Adrenal gland (tissue), 12 donors: Measurements from ENCODE around the gene ANTXR2. TPM values are rescaled to one million over a fixed set of nuclear protein-coding genes. Genes with fewer than 3 reads are reported as not detected.

Experiments
- DNase-seq, 7 donors: peaks; one replicate each; pipeline ENCODE4 v3.0.0-alpha.2; 2019 to 2020
- H3K27ac ChIP-seq, 5 donors: fragments of 200-600 bp; sonication (generic) in 4 of 5; 1 replicate in 3 of 5; 2 replicates in 2 of 5; pipeline versions ENCODE4 v1.5.1 to v1.8.0; 2016 to 2020; ENCODE audit warnings: mild to moderate bottlenecking in 1 of 5
- H3K27me3 ChIP-seq: fragments of 200-600 bp; 2 replicates; pipeline ENCODE4 v1.8.0; 2021
- H3K36me3 ChIP-seq, 2 donors: fragments of 200-600 bp; replicated peaks in 1 of 2; 1 replicate in 1 of 2; 2 replicates in 1 of 2; pipeline versions ENCODE4 v1.5.1 to v1.8.0; 2018 to 2022
- H3K4me1 ChIP-seq, 2 donors: fragments of 200-600 bp; replicated peaks in 1 of 2; 1 replicate in 1 of 2; 2 replicates in 1 of 2; pipeline versions ENCODE4 v1.5.1 to v1.8.0; 2018 to 2021
- H3K4me3 ChIP-seq, 4 donors: fragments of 200-600 bp; sonication (generic) in 3 of 4; one replicate each; pipeline ENCODE4 v1.5.1; 2016 to 2018
- H3K9me3 ChIP-seq, 3 donors: fragments of 200-600 bp; sonication (generic) in 1 of 3; replicated peaks in 1 of 3; 1 replicate in 2 of 3; 2 replicates in 1 of 3; pipeline versions ENCODE4 v1.5.1 to v1.8.0; 2016 to 2021
- POLR2A ChIP-seq, 2 donors: fragments of 450-650 bp; IDR thresholded peaks; one replicate each; pipeline ENCODE4 v1.6.1; 2017; ENCODE audit warnings: antibody characterized with exemption in 2 of 2, mild to moderate bottlenecking in 2 of 2, moderate library complexity in 1 of 2
- WGBS, 4 donors: extraction: QIAGEN DNeasy Blood & Tissue Kit in 2 of 4; methylation state at CpG; one replicate each; pipeline versions ENCODE4 v1.1.5 to v1.1.7; 2013 to 2017; 5-methylcytosine and 5-hydroxymethylcytosine counted together
- intact Hi-C, 2 donors: fragments of 100-400 bp; cut with DNase I; formaldehyde crosslinking; loops; one replicate each; pipeline versions ENCODE4 v1.14.1 to v1.15.0; 2022 to 2023
- polyA plus RNA-seq, 3 donors: library from polyadenylated mRNA; stranded (reverse); fragments of 200-250 nt in 2 of 3; fragments of 350-450 nt in 1 of 3; fragmentation: Illumina TruSeq in 1 of 3; extraction: RNeasy Lipid Tissue Mini Kit (QIAGEN cat#74804) in 1 of 3; gene quantifications; one replicate each; pipeline ENCODE4 v1.2.3, GENCODE V29; 2013 to 2014
- total RNA-seq, 9 donors: library from RNA; depleted of rRNA in 4 of 9; stranded (reverse); fragments of >200 nt in 4 of 9; fragments of 120-200 nt in 1 of 9; fragmentation: NEBNext Ultra II Directional in 1 of 9; extraction: Animal tissue kit (Norgen Biotek cat#: 25700) in 1 of 9; gene quantifications; one replicate each; pipeline versions ENCODE4 v1.1.0 to v1.2.4, GENCODE V29; 2013 to 2023
- TF ChIP-seq, protein P1 (sequence below), 6 experiments: fragments of 450-650 bp in 4 of 6; fragments of 200-600 bp in 2 of 6; sonication (generic) in 1 of 6; IDR thresholded peaks; 1 replicate in 5 of 6; 2 replicates in 1 of 6; pipeline versions ENCODE4 v1.5.1 to v1.8.0; 2016 to 2021; ENCODE audit warnings: antibody characterized with exemption in 6 of 6, mild to moderate bottlenecking in 2 of 6, moderate library complexity in 1 of 6
- donor health status: healthy with polysubstance abuse.
- donor health status: Bipolar disorder and iron deficiency.
- donor health status: DM: yes; HTN: yes; CAD: no.
- donor health status: DM: no; HTN: no; CAD: no.
- donor health status: DM: no; HTN: no; CAD: no.
- donor health status: DM: yes; HTN: yes; CAD: no.

ANTXR2 gene
- total and polyA plus RNA-seq, 12 donors: 8.4 to 96.6 (median 57.7) TPM

DNA sequence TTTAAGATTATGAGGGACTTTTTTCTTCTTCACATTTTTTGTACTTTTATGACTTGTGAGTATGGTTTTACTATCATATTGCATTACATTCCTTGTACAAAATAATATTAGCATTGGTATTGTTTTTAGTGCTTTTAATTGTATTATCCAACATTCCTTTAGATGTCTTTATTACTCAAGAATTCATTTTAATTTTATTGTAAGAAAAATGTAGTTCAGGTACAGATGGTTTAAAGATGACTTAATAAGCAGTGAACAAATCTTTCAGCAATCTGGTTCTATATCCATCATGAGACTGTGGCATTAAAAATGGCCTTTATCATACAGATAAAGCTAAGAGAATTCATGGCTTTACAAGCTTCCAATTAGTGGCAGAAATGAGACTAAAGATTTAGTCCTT is 191.6 kb downstream of the ANTXR2 start:
- Histone ChIP-seq H3K4me3 (no peak overlapping the region), H3K27ac (no peak overlapping the region), H3K9me3 (no peaks in the 10 kb centered on the region), H3K36me3 (no peaks in the 10 kb centered on the region), H3K27me3 (no peaks in the 10 kb centered on the region), H3K4me1 (no peaks in the 10 kb centered on the region)
- intact Hi-C loops: no loop called here
- TF ChIP-seq, protein P1, sequence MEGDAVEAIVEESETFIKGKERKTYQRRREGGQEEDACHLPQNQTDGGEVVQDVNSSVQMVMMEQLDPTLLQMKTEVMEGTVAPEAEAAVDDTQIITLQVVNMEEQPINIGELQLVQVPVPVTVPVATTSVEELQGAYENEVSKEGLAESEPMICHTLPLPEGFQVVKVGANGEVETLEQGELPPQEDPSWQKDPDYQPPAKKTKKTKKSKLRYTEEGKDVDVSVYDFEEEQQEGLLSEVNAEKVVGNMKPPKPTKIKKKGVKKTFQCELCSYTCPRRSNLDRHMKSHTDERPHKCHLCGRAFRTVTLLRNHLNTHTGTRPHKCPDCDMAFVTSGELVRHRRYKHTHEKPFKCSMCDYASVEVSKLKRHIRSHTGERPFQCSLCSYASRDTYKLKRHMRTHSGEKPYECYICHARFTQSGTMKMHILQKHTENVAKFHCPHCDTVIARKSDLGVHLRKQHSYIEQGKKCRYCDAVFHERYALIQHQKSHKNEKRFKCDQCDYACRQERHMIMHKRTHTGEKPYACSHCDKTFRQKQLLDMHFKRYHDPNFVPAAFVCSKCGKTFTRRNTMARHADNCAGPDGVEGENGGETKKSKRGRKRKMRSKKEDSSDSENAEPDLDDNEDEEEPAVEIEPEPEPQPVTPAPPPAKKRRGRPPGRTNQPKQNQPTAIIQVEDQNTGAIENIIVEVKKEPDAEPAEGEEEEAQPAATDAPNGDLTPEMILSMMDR (IDR thresholded peaks at IDR 0.05): no peak
- no peak for TF ChIP-seq POLR2A (IDR thresholded peaks at IDR 0.05)
- no peak for DNase-seq

DNA sequence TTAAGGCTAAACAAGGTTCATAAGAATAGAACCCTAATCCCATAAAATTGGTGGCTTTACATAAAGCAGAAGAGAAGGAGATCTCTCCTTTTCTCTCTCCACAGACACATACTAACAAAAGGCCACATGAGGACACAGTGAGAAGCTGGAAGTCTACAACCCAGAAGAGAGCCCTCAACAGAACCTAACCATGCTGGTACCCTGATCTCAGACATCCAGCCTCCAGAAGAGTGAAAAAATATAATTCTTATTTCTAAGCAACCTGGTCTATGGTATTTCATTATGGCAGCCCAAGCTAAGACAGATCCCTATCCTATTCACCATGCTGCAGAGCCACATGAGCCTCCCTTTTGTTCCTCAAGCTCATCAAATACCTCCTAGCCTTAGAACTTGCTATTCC is 195.5 kb downstream of the ANTXR2 start:
- no peak overlapping the region for H3K4me3 ChIP-seq
- no peaks in the 10 kb centered on the region for H3K9me3 ChIP-seq
- no peak overlapping the region for H3K27ac ChIP-seq
- no peaks in the 10 kb centered on the region for H3K27me3 ChIP-seq
- H3K4me1 ChIP-seq: no peaks in the 10 kb centered on the region
- no peaks in the 10 kb centered on the region for H3K36me3 ChIP-seq
- DNase-seq: no peak
- TF ChIP-seq, protein P1 (IDR thresholded peaks at IDR 0.05): no peak
- TF ChIP-seq POLR2A (IDR thresholded peaks at IDR 0.05): no peak
- intact Hi-C loops: no loop called here

DNA sequence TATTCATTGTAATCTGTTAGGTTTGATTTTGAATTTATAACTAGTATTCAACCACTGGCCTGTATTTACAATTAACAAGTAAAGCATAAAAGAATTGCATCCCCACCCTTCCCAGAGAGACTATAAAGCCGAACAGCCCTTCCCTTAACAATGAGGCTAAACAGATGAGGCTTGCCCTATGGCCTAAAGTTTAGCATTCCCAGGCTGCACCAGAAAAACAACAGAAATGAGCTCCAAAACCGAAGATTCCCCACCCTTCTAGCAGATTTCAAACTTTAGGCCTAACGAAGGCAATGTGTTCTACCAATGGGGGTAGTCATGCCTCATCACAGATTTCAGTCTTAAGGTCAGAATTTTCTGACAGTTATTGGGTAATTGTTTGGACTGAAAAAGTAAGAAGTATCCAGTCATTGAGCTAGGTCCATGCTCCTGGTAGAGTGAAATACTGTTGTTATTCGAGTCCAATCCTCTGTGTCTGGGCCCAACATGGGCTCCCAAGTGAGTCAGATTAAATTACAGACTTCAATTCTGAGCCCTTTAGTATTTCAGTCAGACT is 197.6 kb downstream of the ANTXR2 start:
- H3K27me3 ChIP-seq: no peaks in the 10 kb centered on the region
- intact Hi-C loops: no loop called here
- no peak overlapping the region for H3K4me3 ChIP-seq
- WGBS, 4 donors: 82 to 89% (median 86%) methylated on average over 4 of the region's 4 CpGs
- no peak overlapping the region for H3K27ac ChIP-seq
- DNase-seq: no peak
- TF ChIP-seq, protein P1 (IDR thresholded peaks at IDR 0.05): no peak
- no peak for TF ChIP-seq POLR2A (IDR thresholded peaks at IDR 0.05)
- no peaks in the 10 kb centered on the region for H3K36me3 ChIP-seq
- H3K9me3 ChIP-seq: no peaks in the 10 kb centered on the region
- no peaks in the 10 kb centered on the region for H3K4me1 ChIP-seq

DNA sequence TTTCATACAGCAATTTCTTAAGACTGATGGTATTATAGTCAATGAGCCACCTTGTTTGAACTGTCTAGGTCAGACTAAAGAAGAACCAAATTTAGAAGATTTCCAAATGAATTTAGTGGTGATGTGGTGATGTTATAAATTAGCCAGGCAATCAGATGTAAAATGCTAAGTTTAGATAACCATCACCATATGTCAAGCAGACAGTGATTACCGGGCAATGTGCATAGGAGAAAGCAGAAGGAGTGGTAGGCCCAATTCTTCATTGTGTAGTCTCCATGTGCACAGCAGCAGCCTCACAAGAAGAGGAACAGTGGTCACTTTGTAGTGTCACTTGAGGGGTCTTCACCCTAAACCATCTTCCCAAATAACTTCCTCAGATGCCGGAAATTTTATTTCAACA is 198.8 kb downstream of the ANTXR2 start:
- Histone ChIP-seq H3K9me3 (no peaks in the 10 kb centered on the region), H3K27me3 (no peaks in the 10 kb centered on the region), H3K4me1 (no peaks in the 10 kb centered on the region), H3K4me3 (no peak overlapping the region), H3K27ac (no peak overlapping the region), H3K36me3 (no peaks in the 10 kb centered on the region)
- DNase-seq: no peak
- 89 to 94% (median 91%) methylated on average over 2 of the region's 2 CpGs for WGBS, 4 donors
- intact Hi-C loops: no loop called here
- TF ChIP-seq, protein P1 (IDR thresholded peaks at IDR 0.05): no peak
- TF ChIP-seq POLR2A (IDR thresholded peaks at IDR 0.05): no peak
